ENCODE measurements around the gene TSPAN9.

Gene TSPAN9

DNA sequence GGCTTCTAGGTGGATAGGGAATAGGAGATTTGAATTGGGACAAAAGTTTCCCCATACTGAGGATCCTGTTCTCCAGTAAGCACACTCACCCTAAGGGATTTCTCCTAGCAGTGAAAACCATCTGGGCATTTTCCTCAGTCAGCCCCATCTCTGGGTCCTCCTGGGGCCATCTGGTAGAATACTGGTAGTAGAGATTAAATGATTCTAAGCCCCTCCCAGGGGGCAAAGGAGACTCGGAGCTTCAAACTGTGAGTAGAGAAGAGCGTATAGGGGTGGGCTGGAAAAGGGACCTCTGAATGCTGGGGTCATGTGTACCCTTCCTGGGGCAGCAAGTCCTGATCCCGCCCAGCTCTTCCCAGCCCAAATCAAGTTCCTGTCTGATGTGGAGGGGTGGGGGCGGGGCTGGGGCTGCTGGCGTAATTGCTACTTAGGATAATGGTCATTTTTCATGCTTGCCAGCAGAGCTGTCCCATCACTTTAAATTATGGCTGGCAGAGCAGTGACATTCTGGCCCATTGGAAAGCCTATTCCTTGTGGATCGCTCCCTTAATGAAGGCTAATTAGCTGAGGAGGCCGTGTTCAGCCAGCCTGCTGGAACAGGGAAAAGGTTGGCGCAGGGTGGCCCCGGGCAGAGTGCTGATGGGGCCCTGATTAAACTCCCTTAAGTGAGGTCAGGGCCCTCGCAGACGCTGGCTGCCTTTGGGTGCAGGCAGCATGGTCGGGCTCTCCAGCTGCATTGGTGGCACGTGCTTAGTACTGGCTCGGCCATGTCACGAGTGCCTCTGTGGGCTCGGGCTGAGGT, 127.8 kb downstream of the TSPAN9 start:
- DNase-seq (ENCODE audit: low read depth) = no peak
- TF ChIP-seq, protein P1, sequence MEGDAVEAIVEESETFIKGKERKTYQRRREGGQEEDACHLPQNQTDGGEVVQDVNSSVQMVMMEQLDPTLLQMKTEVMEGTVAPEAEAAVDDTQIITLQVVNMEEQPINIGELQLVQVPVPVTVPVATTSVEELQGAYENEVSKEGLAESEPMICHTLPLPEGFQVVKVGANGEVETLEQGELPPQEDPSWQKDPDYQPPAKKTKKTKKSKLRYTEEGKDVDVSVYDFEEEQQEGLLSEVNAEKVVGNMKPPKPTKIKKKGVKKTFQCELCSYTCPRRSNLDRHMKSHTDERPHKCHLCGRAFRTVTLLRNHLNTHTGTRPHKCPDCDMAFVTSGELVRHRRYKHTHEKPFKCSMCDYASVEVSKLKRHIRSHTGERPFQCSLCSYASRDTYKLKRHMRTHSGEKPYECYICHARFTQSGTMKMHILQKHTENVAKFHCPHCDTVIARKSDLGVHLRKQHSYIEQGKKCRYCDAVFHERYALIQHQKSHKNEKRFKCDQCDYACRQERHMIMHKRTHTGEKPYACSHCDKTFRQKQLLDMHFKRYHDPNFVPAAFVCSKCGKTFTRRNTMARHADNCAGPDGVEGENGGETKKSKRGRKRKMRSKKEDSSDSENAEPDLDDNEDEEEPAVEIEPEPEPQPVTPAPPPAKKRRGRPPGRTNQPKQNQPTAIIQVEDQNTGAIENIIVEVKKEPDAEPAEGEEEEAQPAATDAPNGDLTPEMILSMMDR (conservative IDR thresholded peaks at IDR 0.05; ENCODE audit: low read length) = no peak
- no peak overlapping the region for H3K4me3 ChIP-seq (ENCODE audit: low read length)

- no peak for DNase-seq (ENCODE audit: low read depth)
- TF ChIP-seq, protein P1 (conservative IDR thresholded peaks at IDR 0.05; ENCODE audit: low read length) = no peak
- H3K4me3 ChIP-seq (ENCODE audit: low read length) = no peak overlapping the region
Measured at GRCh38 chr12:3205742-3206519, 128.8 kb downstream of the TSPAN9 start.

- no peak for DNase-seq (ENCODE audit: low read depth)
- TF ChIP-seq, protein P1 (conservative IDR thresholded peaks at IDR 0.05; ENCODE audit: low read length) = no peak
- H3K4me3 ChIP-seq (ENCODE audit: low read length) = no peak overlapping the region
Measured at GRCh38 chr12:3206536-3207072, 129.4 kb downstream of the TSPAN9 start.

- TF ChIP-seq, protein P1 (conservative IDR thresholded peaks at IDR 0.05; ENCODE audit: low read length) = no peak
- no peak overlapping the region for H3K4me3 ChIP-seq (ENCODE audit: low read length)
- DNase-seq (ENCODE audit: low read depth) = no peak
Measured at GRCh38 chr12:3207175-3207574, 130.0 kb downstream of the TSPAN9 start.

GRCh38 chr12:3207858-3208257, 130.7 kb downstream of the TSPAN9 start:
- no peak for DNase-seq (ENCODE audit: low read depth)
- TF ChIP-seq, protein P1 (conservative IDR thresholded peaks at IDR 0.05; ENCODE audit: low read length) = no peak

GRCh38 chr12:3213188-3213587, 136.0 kb downstream of the TSPAN9 start:
- TF ChIP-seq, protein P1 (conservative IDR thresholded peaks at IDR 0.05; ENCODE audit: low read length) = no peak
- no peak overlapping the region for H3K4me3 ChIP-seq (ENCODE audit: low read length)
- DNase-seq (ENCODE audit: low read depth) = no peak

More at GRCh38 chr12:3207858-3208257, 130.7 kb downstream of the TSPAN9 start:
- no peak overlapping the region for H3K4me3 ChIP-seq (ENCODE audit: low read length)

Measured in AG10803 (cell line).